Caco-2 (cell line): Measurements from ENCODE around the gene MMP11. TPM values are rescaled to one million over a fixed set of nuclear protein-coding genes. Genes with fewer than 3 reads are reported as not detected.

ENCODE experiments used
- BruUV-seq: library from RNA; stranded (reverse); fragments of 400-500 nt; replicated peaks from 2 replicates; lab custom pipeline; 2021; lab: Mats Ljungman, UMichigan
- CTCF ChIA-PET: fragments of 300-600 bp; sonication (Branson Sonifier 250); formaldehyde crosslinking; loops from one replicate; lab custom pipeline; 2022; ENCODE audit warnings: antibody characterized with exemption; lab: Charles Lee
- POLR2A ChIA-PET: fragments of 300-600 bp; sonication (Branson Sonifier 250); formaldehyde crosslinking; loops from one replicate; lab custom pipeline; 2022; ENCODE audit warnings: antibody characterized with exemption; lab: Charles Lee
- DNase-seq, 2 experiments: peaks; one replicate each; pipeline versions ENCODE4 v3.0.0 to v3.0.0-alpha.2; 2020 to 2022
- H3K27me3 ChIP-seq: replicated peaks from 2 replicates; pipeline ENCODE4 v1.6.0; 2011; ENCODE audit warnings: low read length; ENCODE audit not compliant: control insufficient read depth, insufficient read depth
- H3K36me3 ChIP-seq: 2 replicates; pipeline ENCODE4 v1.5.1; 2011; ENCODE audit warnings: low read length; ENCODE audit not compliant: control insufficient read depth, insufficient read depth
- H3K4me1 ChIP-seq: fragments of 250-450 bp; sonication (Bioruptor Pico); 2 replicates; pipeline ENCODE4 v1.5.1; 2020; ENCODE audit warnings: mild to moderate bottlenecking
- H3K4me3 ChIP-seq: 2 replicates; pipeline ENCODE4 v1.5.1; 2011; ENCODE audit warnings: low read depth, mild to moderate bottlenecking, control low read depth, low read length
- H3K9me3 ChIP-seq: fragments of 250-450 bp; sonication (Bioruptor Pico); 2 replicates; pipeline ENCODE4 v1.5.1; 2020; ENCODE audit warnings: mild to moderate bottlenecking, moderate library complexity
- H3K27ac Mint-ChIP-seq: one replicate; pipeline ENCODE4 v1.8.0; 2022; ENCODE audit warnings: mixed read lengths; ENCODE audit not compliant: unreplicated experiment
- H3K27me3 Mint-ChIP-seq: one replicate; pipeline ENCODE4 v1.8.0; 2022; ENCODE audit warnings: mixed read lengths; ENCODE audit not compliant: insufficient read depth, unreplicated experiment
- H3K36me3 Mint-ChIP-seq: one replicate; pipeline ENCODE4 v1.8.0; 2022; ENCODE audit warnings: mild to moderate bottlenecking, mixed read lengths; ENCODE audit not compliant: insufficient read depth, unreplicated experiment
- H3K4me1 Mint-ChIP-seq: one replicate; pipeline ENCODE4 v1.8.0; 2022; ENCODE audit warnings: low read depth, mixed read lengths; ENCODE audit not compliant: unreplicated experiment
- H3K4me3 Mint-ChIP-seq: one replicate; pipeline ENCODE4 v1.8.0; 2022; ENCODE audit warnings: mild to moderate bottlenecking, moderate library complexity, mixed read lengths; ENCODE audit not compliant: unreplicated experiment
- H3K9me3 Mint-ChIP-seq: one replicate; pipeline ENCODE4 v1.8.0; 2022; ENCODE audit warnings: mixed read lengths; ENCODE audit not compliant: unreplicated experiment
- intact Hi-C: fragments of 100-400 bp; cut with micrococcal nuclease; formaldehyde crosslinking; loops from one replicate; pipeline ENCODE4 v1.10.0; 2022; ENCODE audit not compliant: unreplicated experiment
- total RNA-seq: library from RNA; stranded (reverse); gene quantifications from 2 replicates; pipeline ENCODE4 v1.2.3, GENCODE V29; 2022
- TF ChIP-seq, protein P1 (sequence below), 2 experiments: fragments of 200-600 bp in 1 of 2; IDR thresholded peaks; 1 replicate in 1 of 2; 2 replicates in 1 of 2; pipeline versions ENCODE4 v1.5.1 to v1.8.0; 2011 to 2022; ENCODE audit warnings: antibody characterized with exemption in 1 of 2, control low read depth in 1 of 2, inconsistent platforms in 1 of 2, low read depth in 1 of 2, low read length in 1 of 2, mild to moderate bottlenecking in 1 of 2, moderate library complexity in 1 of 2; ENCODE audit not compliant: insufficient read depth in 1 of 2, severe bottlenecking in 1 of 2, unreplicated experiment in 1 of 2

MMP11 gene
- total RNA-seq, 1 experiment from 2014 or later: 11.6 TPM

DNA sequence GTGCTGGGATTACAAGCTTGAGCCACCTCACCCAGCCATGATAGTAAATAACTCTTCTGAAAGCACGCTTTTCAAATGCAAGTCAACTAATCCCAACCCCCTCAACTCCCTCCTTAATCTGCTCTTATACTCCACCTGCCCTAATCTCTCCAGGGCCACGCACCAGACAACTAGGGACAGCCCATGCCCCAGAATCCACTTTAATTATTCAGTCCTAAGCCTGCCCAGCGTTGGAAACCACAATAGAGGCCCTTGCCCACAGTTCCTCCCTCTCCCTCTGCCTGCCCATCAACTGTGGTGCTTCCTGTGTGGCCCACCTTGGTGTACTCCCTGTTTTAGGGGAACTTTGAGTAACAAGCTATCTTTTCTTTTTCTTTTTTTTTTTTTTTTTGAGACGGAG lies 15.8 kb upstream of the MMP11 start:
- TF ChIP-seq, protein P1, sequence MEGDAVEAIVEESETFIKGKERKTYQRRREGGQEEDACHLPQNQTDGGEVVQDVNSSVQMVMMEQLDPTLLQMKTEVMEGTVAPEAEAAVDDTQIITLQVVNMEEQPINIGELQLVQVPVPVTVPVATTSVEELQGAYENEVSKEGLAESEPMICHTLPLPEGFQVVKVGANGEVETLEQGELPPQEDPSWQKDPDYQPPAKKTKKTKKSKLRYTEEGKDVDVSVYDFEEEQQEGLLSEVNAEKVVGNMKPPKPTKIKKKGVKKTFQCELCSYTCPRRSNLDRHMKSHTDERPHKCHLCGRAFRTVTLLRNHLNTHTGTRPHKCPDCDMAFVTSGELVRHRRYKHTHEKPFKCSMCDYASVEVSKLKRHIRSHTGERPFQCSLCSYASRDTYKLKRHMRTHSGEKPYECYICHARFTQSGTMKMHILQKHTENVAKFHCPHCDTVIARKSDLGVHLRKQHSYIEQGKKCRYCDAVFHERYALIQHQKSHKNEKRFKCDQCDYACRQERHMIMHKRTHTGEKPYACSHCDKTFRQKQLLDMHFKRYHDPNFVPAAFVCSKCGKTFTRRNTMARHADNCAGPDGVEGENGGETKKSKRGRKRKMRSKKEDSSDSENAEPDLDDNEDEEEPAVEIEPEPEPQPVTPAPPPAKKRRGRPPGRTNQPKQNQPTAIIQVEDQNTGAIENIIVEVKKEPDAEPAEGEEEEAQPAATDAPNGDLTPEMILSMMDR (IDR thresholded peaks at IDR 0.05; ENCODE audit: insufficient read depth in 1 of 2, low read depth in 1 of 2, low read length in 1 of 2, severe bottlenecking in 1 of 2, unreplicated experiment in 1 of 2): no peak
- H3K36me3 ChIP-seq: no peaks in the 10 kb centered on the region
- Mint-ChIP-seq H3K9me3 (no peaks in the 10 kb centered on the region), H3K27me3 (no peaks in the 10 kb centered on the region), H3K4me3 (no peak overlapping the region), H3K27ac (no peak overlapping the region), H3K4me1 (no peaks in the 10 kb centered on the region), H3K36me3 (no peaks in the 10 kb centered on the region)
- no peaks in the 10 kb centered on the region for H3K9me3 ChIP-seq
- no TSS peak for BruUV-seq
- no peak overlapping the region for H3K4me3 ChIP-seq
- DNase-seq: no peak
- ChIA-PET POLR2A (no interaction called here), CTCF (interaction anchor here (1.0 kb wide), 1 partner anchor 14 kb away, joined by 3 read pairs; no protein-coding TSS in a partner anchor)
- 0 out of 2 replicates have a peak, but pooled peaks cover 3% of the 10 kb centered on the region for H3K4me1 ChIP-seq
- intact Hi-C loops: no loop called here
- H3K27me3 ChIP-seq: no peaks in the 10 kb centered on the region

DNA sequence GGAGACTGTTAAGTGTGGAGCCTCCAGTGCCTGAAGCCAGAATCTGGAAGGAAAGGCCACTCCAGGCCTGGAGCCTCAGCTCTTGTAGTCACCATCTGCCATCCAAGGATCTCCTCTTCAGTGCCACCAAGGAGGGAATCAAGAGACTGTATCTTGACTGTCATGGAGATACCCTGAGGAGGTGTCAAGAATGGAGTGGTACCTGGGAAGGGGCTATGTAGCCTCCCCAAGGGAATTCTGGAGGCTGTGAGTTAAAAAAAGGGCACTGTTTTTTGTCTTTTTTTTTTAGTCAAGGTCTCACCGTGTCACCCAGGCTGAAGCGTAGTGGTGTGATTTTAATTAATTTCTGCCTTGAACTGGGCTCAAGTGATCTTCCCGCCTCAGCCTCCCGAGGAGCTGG lies 13.1 kb upstream of the MMP11 start:
- CTCF ChIA-PET: no interaction called here
- no peaks in the 10 kb centered on the region for H3K27me3 ChIP-seq
- TF ChIP-seq, protein P1 (IDR thresholded peaks at IDR 0.05; ENCODE audit: insufficient read depth in 1 of 2, low read depth in 1 of 2, low read length in 1 of 2, severe bottlenecking in 1 of 2, unreplicated experiment in 1 of 2): no peak
- Mint-ChIP-seq H3K9me3 (no peaks in the 10 kb centered on the region), H3K4me3 (no peak overlapping the region), H3K27ac (no peak overlapping the region), H3K36me3 (peaks cover under 1% of the 10 kb centered on the region), H3K4me1 (no peaks in the 10 kb centered on the region), H3K27me3 (no peaks in the 10 kb centered on the region)
- no peak overlapping the region for H3K4me3 ChIP-seq
- intact Hi-C loops: no loop called here
- no peak for DNase-seq
- POLR2A ChIA-PET: no interaction called here
- H3K4me1 ChIP-seq: no peaks in the 10 kb centered on the region
- BruUV-seq: no TSS peak
- no peaks in the 10 kb centered on the region for H3K9me3 ChIP-seq
- H3K36me3 ChIP-seq: no peaks in the 10 kb centered on the region

DNA sequence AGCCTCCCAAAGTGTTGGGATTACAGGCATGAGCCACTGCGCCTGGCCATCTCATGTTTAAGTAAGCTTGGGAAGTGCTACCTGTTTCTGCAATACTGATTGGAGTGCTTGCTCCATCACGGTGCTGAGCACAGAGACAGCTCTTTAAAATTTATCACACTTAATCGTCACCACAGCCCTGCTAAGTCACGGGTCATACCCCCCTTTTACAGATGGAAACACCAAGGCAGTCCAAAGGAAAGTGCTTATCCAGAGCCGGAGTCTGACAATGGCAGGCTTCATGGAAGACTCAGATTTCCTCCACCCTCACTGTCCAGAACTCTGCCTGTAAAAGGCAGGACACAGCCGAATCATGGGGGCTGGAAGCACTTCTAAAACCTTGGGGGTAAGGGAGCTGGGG lies 12.6 kb upstream of the MMP11 start:
- ChIA-PET CTCF (no interaction called here), POLR2A (no interaction called here)
- H3K4me1 Mint-ChIP-seq: no peaks in the 10 kb centered on the region
- peaks cover 5% of the 10 kb centered on the region for H3K36me3 Mint-ChIP-seq
- TF ChIP-seq, protein P1 (IDR thresholded peaks at IDR 0.05; ENCODE audit: insufficient read depth in 1 of 2, low read depth in 1 of 2, low read length in 1 of 2, severe bottlenecking in 1 of 2, unreplicated experiment in 1 of 2): no peak
- BruUV-seq: no TSS peak
- H3K4me3 Mint-ChIP-seq: no peak overlapping the region
- Histone ChIP-seq H3K36me3 (no peaks in the 10 kb centered on the region), H3K27me3 (no peaks in the 10 kb centered on the region), H3K9me3 (no peaks in the 10 kb centered on the region), H3K4me1 (no peaks in the 10 kb centered on the region), H3K4me3 (no peak overlapping the region)
- no peak overlapping the region for H3K27ac Mint-ChIP-seq
- DNase-seq: no peak
- intact Hi-C loops: no loop called here
- no peaks in the 10 kb centered on the region for H3K27me3 Mint-ChIP-seq
- H3K9me3 Mint-ChIP-seq: no peaks in the 10 kb centered on the region
